Measurements from ENCODE around the gene EHD1.

EHD1 gene

DNA sequence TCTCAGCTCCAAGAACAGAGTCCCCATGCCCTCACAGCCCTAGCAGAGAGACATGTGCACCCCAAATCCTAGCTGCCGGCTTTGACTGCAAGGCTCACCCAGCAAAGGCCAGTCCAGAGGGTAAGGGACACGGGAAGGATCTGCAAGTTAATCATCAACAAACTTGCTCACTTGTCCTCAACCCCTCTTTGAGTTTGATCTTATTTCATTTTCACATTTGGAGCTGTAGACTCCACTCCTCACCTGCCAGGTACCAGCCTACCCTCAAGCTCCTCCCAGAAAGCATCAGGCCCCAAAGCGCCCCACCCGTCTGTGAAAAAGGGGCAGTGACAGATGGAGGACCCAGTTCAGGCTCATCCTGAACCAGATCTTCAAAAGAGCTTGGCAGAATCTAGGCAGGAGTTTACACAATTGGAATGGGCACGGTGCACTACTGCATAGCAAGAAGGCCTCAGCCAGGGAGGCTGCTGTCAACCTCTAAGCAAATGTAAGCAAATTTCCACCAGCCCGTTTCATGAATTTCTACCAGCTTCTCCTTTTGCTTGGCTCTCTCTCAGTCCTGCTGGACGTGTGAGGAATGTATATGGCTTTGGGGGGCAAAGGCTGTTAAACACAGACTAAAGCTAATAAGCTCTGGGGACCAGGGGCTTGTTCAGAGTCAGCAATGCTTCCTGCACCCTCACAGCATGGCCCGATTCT is 5.5 kb downstream of the EHD1 start:
- no peak for DNase-seq (ENCODE audit: low spot score)

DNA sequence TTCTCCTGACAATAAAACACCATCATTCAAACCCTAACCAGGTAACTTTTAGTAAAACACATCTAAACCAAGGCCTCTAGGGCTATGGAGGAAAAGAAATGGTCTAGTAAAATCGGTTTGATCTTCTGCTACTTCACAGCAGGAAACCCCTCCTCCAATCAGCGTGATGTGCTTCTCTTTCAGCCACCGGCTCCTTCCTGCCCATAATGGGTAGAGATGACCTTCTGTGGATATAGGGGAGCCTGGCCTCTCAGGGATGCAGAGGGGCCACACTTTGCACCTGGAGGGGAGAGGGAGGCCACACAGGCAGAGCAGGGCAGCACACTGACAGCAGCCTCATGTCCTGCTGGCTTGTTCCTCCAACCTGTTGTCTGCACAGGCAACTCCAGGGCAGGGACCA is 6.9 kb downstream of the EHD1 start:
- no peak for DNase-seq (ENCODE audit: low spot score)

DNA sequence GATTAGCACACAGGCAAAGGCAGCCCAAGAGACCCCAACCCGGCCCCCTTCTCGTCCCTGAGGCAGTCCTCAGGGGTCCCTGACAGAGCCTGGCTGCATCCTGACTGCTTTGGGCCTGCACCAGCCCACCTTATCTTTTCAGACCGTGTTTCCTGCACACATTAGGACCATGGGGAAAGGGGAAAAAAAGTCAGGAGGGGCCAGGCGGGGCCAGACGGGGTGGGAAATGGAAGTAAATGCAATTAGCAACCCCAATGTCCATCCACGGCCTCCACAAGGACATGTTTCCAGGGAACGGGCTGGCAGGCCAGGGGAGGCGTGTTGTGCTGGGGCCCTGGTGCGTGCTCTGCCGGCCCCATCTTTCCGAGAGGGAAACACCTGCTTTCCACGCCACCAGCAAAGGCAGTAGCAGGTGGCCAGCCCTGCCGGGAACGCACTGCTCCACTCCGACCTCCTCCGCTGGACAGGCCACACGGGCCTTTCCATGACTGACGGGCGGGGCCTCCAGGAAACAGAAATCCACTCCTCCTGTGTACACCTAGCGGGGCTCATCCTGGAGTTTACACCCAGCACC is 7.4 kb downstream of the EHD1 start:
- DNase-seq (ENCODE audit: low spot score), result no peak

DNA sequence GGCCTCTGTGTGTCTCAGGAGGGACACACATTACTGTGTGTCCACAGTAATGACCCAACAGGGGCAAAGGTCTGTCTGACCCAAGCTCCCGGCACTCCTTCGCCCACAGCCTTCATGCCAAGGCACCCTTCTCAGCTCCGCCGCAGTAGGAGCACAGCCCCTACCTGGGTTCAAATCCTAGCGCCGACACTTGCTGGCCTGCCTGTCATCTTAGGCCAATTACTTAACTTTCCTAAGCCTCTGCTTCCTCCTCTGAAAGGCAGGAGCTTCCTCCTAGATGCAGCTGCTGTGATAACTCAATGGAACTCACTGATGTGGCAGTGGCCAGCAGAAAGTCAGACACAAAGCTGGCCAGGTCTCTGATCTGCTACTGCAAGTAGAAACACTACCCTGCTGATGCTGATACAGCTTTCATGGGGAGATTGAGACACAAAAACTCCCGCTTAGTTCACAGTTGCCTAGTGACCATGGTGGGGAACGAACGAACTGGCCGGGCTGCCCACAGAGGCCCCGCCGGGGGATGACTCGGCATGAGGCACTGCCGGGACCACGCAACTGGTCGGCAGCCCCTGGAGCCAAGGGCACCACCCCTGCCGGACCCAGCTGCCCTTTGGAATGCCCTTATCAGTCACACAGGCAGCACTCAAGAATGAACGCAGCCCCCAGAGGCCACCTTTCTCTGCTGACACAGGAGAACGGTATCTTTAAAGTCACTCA is 8.1 kb downstream of the EHD1 start:
- no peak for DNase-seq (ENCODE audit: low spot score)

DNA sequence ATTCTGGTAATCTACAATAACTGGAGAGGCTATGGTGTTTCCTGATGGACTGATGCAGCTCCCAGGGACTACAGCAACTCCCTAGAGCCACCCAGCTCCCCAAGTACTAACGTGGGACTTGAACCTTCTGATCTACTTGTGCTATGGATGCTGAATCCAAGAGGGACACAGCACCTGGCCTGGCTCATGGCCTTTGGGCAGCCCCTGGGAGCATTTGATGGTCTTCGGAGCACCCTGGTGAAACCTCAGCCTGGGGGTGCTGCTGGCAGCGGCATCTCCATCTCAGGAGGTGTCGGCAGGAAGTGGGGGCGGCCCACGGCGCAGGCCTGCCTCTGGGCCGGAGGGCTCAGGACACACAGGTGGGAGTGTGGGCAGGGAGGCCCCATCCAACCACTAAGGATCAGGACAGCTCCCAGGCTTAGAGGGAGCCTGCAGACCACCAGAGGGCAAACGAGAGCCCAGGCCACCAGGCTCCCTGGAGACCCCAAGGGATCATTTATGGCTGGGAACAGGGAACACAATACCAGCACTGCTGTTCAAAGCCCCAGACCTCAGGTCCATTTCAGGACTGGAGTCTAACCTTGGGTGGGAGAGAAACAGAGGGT is 8.7 kb downstream of the EHD1 start:
- DNase-seq (ENCODE audit: low spot score), result peak; percentile 25

DNA sequence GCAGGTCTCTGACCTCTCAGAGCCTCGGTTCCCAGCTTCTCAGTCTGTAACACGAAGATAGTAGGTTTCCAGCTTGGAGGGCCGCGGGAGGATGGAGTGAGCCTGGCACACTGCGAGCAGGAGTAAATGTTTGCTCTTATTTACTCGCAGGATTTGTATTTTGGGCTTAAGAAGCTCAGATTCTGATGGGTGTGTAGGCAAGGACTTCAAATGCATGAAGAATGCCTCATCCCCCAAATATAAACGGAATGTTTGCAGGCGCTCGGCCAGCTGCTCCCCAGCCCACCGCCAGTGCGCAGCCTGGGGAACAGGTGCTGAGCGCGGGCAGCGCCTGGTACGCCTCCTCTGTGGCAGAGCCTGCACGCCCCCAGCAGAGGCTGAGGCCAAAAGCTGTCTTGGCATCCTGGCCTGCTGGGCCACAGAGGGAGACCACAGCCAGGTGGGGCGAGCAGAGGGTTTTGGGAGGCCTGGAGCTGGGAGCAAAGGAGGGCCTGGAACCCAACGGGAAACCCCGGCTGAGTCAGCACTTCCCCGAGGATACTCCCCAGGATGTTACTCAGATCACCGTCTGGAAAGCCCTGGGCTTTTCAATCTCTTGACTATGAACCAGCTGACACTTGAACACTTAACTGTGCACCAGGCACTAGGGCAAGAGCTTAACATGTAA is 9.4 kb downstream of the EHD1 start:
- DNase-seq (ENCODE audit: low spot score), result peak; percentile 38

DNA sequence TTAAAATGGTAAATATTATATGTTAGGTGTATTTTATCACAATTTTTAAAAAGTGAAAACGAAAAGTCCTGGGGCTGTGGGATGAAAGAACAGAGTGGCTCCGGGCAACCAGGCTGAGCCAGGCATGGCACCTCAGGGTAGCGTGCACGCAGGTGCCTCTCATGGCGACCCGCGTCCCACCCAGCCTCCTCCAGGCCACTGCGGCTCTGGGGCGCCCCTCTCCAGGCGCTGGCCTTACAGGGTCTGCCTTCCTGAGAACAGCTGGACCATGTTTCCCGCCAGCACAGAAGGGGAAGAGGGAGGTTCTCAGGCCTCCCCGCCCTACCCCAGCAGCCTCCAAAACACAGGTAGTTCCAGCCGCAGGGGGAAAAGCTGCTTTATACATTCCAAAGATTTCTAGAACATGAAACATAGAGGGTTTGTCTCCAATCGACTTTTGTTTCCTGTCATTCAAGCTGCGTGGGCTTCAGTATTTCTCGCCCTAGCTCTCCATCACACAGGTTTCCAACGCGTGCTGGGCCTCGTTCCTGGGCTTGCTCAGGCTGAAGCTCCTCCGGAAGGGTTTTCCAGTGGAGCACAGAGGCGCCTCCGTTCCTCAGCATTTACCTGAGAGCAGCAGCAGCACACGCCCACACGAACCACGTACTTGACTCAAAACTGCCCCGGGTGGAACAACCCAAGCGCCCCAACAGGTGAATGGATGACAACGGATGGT is 10.5 kb downstream of the EHD1 start:
- DNase-seq (ENCODE audit: low spot score), result no peak

DNA sequence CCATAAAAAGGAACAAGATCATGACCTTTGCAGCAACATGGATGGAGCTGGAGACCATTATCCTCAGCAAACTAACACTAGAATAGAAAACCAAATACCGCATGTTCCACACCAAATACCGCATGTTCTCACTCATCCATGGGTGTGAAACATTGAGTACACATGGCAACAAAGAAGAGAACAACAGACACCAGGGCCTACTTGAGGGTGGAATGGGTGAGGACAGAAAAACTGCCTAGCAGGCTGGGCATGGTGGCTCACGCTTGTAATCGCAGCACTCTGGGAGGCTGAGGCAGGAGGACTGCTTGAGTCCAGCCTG is 12.3 kb downstream of the EHD1 start:
- no peak for DNase-seq (ENCODE audit: low spot score)

DNA sequence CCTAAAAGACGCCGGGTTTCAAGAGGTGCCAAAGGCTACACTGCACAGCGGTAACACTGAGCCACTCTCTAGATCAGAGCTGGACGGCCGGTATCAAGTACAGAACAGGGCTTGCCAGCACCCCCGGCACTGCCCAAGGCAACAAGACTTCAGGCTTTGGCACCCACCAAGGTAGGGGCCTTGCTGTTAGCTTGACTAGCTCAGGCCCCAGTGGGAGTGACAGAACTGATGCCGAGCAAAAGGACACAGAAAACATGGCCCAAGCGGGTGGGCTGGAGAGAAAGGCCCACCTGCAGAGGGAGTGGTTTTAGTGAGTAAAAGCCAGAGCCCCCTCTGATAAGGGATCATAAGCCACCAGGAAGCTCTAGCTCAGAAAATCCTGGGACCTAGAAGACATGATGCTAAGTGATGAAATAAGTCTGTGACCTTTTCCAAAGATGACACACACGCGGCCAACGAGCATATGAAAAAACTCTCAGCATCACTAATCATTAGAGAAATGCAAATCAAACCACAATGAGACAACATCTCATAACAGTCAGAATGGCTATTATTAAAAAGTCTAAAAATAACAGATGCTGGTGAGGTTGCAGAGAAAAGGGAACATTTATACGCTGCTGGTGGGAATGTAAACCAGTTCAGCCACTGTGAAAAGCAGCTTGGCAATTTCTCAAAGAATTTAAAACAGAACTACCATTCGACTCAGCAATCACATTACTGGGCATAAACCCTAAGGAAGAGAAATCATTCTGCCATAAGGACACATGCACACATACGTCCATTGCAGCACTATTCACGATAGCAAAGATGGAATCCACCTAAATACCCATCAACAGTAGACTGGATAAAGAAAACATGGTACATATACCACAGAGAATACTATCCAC is 12.9 kb downstream of the EHD1 start:
- DNase-seq (ENCODE audit: low spot score), result no peak

DNA sequence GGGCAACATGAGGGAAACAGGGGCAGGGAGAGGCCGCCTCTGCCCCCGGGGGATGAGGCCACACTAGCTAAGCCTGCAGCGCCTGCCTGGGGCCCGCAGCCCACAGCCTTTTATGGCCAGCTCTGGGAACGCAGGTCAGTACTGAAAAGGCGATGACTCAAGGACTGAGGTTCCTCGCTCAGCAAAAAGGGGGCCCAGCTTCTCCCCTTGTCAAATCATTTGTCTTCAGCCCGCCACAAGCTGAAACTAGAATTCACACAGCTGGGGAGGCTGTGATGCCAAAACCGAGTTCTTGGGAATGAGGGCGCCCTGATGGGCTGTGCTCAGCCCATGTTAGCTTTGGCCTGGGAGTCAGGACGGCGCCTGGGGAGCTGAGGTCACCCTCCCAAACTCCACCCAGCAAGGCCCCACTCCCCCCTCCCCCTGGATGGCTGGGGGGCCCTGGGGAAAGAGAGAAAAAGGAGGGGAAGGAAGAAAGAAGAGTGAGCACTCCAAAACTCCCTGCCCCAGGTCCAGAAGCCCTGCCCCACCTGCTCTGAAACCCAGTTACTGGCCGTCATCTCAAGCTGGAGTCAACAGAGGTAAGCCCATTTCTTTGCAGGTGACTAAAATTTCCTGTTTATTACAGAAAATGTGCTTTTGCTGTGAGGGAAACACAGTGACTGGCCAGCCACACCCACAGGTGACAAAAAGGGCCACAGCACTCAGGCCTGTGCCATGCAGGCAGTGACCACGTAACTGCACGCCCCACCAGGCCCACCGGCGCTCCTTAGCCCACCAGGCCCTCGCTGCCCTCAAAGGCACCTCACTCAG is 13.7 kb downstream of the EHD1 start:
- DNase-seq (ENCODE audit: low spot score), result no peak

DNA sequence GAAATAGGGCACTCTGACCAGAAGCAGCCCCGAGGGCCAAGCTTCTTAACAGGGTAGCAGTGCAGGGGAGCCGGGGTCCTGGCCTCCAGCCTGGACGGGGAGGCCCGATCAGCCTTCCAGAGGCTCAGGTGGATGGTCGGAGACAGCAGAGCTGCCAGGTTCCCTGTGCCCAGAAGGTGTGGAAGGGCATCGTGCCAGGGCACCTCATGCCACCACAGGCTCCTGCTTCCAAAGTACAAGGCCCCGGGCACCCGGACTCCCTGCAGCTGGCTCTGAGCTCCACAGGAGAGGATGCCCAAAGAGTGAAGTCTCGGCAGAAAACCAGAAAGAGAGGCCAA is 14.3 kb downstream of the EHD1 start:
- DNase-seq (ENCODE audit: low spot score), result no peak

DNA sequence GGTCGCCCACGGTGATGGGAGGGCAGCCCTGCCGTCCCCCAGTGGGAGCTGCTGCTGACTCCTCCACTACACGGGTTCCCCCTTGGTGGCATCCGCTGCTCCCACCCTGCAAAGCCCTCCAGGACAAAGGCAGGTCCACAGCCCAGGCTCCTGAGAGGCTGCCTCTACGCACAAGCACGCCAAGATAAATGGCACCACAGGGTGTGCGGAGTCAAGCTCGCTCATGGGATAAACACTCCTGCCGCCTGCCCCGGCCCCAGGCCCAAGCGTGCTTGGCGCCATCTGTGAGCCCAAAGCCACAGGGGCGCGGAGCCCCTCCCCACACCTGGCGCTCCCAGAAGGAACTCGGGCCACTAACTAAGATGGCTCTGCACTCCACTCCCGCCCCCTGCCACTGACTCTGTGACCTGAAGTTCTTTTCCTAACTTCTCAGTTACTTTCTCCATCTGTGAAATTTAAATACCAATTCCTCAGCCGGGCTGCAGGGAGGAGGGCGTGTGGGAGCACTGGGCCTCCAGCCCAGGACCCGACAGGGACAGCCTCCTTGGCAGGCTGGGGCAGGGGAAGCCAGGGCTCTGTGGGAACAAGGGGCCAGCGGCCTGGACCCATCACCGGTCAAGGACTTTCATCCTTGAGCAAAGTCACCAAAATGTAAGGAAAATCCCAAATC is 14.9 kb downstream of the EHD1 start:
- DNase-seq (ENCODE audit: low spot score), result no peak

DNA sequence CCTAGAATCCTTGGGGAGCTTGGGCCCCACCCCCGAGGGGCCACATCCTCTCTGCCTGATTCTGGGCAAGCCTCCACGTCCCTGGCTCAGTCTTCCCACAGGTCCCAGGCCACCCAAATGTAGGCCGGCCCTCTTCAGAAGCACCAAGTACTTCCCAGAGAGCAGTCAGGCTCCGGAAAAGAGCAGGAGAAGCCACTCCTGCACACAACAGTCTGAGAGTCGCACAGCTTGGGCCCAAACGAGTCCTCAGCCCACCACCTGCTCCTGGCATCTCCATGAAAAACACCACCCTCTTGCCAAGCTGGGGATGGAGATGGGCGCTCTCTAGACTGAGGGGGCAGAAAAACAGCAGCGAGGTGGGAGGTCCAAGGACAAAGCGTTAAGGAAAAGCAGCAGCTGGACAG is 15.4 kb downstream of the EHD1 start:
- DNase-seq (ENCODE audit: low spot score), result no peak

DNA sequence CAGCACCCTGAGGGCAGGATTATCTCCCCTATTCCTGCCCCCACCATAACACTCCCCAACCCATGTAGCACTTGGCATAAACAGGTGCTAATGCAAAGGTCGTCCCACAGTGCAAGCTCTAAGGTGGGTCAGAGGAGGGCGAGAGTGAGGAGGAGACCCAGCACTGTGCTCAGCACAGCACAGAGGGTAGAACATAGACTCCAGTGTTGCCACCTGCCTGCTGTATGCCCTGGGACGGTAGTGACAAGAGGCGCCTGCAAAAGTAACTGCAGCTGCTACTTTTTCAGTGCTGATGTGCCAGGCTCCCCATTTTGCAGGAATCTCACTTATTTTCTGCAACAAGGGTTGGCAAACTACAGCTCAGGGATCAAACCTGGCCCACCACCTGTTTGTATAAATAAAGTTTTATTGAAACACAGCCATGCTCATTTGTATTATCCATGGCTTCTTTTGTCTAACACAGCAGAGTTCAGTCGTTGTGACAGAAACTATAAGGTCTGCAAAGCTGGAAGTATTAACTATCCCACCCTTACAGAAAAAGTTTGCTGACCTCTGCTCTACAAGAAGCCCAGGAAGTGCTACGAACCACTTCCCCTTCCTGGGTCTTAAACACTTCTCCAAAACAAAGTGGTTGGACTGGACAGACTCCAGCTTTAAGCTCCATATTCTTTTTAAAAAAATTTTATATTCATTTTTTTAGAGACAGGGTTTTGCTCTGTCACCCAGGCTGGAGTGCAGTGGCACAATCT is 17.0 kb downstream of the EHD1 start:
- DNase-seq (ENCODE audit: low spot score), result no peak

DNA sequence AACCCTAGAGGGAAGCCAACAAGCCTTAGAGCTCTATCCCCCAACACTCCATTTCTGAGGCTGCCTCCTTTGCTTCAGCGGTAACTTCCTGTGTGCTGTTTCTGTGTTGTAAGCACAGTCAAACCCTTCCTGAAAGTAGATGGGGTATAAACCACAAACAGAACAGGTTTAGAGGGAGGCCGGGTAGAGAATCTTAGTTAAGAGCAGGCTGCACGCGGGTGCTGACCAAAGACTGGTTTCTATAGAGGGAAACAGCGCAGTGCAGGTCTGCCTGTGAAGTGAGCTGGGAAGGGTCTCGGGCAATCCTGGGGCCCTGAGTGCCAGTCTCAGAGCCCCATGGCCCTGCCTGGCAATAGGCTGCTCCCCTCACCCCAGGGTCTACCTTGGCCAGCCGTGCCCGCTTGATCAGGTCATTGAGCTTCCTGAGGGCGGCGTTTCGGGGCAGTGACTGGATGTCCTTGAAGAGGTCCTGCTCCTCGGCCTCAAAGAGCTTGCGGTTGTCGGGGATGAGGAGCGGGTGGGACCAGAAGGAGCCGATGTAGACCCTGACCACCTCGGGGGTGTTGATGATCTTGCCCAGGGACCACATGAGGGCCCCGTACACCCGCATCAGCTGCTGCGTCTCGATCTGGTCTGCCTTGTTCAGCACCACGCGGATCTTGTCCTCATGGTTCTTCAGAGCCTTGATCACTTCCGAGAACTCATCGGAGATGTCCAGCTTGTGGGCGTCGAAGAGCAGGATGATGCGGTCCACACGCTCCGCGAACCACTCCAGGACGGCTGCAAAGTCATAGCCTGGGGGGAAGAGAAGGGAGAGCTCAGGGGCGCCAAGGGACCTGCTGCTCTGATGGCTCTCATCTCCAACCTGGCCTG is 18.6 kb downstream of the EHD1 start:
- DNase-seq (ENCODE audit: low spot score), result peak; percentile 78

DNA sequence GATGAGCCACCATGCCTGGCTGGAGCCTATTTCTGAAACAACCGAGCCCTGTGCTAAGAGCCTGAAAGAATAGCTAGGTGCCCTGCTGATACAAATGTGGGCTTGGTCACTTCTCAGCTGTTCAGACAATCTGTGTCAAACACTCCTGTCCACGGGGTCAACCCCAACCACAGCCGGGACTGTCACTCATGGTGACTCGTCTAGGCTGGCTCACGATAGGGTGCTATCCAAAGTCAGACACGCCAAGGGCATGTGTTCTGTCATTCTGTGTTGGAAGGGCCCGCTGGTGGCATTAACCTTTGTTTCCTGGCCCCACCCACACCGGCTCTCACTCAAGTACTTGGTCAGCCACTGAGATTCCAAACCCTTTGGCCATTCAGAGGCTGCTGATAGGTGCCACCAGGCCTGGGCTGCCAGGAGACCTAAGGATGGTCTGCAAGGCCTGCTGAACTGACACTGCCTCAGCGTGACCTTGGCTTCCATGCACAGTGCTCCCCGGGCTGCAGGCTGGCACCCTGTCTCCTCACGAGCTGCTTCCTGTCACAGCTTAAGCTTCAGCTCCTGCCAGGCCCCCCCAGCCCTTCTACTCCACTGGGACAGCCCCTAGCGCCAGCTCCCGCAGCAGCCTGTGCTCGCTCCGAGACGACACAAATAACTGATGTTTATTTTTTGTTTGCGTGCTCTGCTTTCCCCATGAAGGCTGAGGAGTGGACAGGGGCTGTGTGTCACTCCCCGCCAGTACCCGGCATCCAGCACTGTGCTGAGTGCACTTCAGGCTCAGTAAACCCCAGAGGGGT is 19.8 kb downstream of the EHD1 start:
- no peak for DNase-seq (ENCODE audit: low spot score)

DNA sequence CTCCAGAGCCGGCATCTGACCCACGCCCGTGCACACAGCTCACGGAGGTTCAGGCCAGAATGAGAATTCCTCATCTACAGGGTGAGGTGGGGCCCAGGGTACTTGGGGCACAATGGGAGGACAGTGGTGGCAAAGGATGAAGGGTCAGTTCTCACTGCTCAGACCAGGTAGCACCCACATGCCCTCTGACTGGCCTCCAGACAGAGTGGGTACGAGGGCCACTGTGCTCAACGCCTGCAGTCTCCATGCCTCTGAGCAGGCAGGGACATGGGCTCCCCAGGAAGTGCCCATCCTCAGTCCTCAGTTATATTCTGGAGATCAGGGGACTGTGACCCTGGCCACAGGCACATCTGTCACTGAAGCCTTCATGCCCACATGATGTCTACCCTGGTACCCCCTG is 20.9 kb downstream of the EHD1 start:
- DNase-seq (ENCODE audit: low spot score), result no peak

Measured in germinal center (tissue), 1 donor.